Vagina (tissue), 2 donors: Measurements from ENCODE around the gene PCAT7.
"Not testable (repeated sequence)": the region's sequence is repeated elsewhere in the genome, so short reads cannot be mapped to it uniquely, and the experiment has no call there.

Experiments used
- CTCF ChIP-seq, 3 experiments: fragments of 450-650 bp in 2 of 3; fragments of 200-600 bp in 1 of 3; sonication (generic) in 1 of 3; IDR thresholded peaks; one replicate each; pipeline ENCODE4 v1.5.1; 2017 to 2019; ENCODE audit warnings: antibody characterized with exemption in 3 of 3, mild to moderate bottlenecking in 2 of 3, moderate library complexity in 2 of 3
- POLR2A ChIP-seq, 2 donors: fragments of 450-650 bp; IDR thresholded peaks; one replicate each; pipeline ENCODE4 v1.6.1; 2017; ENCODE audit warnings: antibody characterized with exemption in 2 of 2, mild to moderate bottlenecking in 2 of 2, moderate library complexity in 2 of 2
- POLR2AphosphoS5 ChIP-seq, 2 donors: sonication (generic); formaldehyde crosslinking; IDR thresholded peaks; one replicate each; pipeline ENCODE4 v1.9.0; 2017; ENCODE audit warnings: antibody characterized with exemption in 2 of 2, mild to moderate bottlenecking in 2 of 2, low read depth in 1 of 2; ENCODE audit not compliant: insufficient read depth in 1 of 2

- TF ChIP-seq CTCF (IDR thresholded peaks at IDR 0.05); POLR2A (IDR thresholded peaks at IDR 0.05); POLR2AphosphoS5 (IDR thresholded peaks at IDR 0.05; ENCODE audit: insufficient read depth in 1 of 2, low read depth in 1 of 2): not testable (repeated sequence)
Observed at GRCh38 chr9:94506370-94506769, 48.5 kb upstream of the PCAT7 start.
